ENCODE measurements around the gene RAB1B. TPM values are rescaled to one million over a fixed set of nuclear protein-coding genes. Genes with fewer than 3 reads are reported as not detected.
A peak's percentile ranks its signal among the peaks of the same experiment; 100 is the strongest.

RAB1B gene
- total RNA-seq, 1 donor from 2014 or later, result 28.9 TPM

- no peak for DNase-seq
Observed at GRCh38 chr11:66285250-66285947, 17.0 kb downstream of the RAB1B start.

GRCh38 chr11:66286699-66287098, 18.3 kb downstream of the RAB1B start:
- no peak for DNase-seq

DNA sequence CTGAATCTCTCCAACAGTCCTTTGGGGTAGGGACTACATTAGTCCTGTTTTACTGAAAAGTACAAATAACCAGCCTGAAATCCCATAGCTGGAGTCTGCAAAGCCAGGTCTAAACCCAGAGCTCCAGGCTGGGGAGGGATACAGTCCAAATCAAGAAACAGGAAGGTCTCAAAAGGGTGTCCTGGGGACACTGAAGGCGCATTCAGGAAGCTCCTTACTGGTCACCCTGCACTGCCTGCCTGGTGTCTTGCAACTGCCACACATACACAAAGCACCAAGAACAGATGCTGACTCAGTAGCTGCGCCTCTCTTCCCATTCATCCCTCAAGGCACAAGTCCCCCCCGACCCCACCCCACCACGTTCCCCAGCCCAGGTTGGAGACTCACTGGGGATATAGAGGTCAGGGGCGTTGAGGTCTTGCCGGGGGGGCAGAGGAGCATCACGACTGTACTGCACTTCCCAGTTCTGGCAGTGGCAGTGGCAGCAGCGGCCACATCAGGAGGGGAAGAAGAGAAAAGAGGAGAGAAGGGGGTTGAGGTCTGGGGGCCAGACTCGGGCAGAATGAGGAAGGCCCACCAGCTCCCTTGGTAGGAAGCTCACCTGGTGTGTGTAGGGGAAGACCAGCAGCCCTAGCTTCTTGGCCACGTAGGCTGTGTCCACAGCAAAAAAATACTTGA, 18.9 kb downstream of the RAB1B start:
- no peak for DNase-seq

- no peak for DNase-seq
Observed at GRCh38 chr11:66287889-66288670, 19.6 kb downstream of the RAB1B start.

DNA sequence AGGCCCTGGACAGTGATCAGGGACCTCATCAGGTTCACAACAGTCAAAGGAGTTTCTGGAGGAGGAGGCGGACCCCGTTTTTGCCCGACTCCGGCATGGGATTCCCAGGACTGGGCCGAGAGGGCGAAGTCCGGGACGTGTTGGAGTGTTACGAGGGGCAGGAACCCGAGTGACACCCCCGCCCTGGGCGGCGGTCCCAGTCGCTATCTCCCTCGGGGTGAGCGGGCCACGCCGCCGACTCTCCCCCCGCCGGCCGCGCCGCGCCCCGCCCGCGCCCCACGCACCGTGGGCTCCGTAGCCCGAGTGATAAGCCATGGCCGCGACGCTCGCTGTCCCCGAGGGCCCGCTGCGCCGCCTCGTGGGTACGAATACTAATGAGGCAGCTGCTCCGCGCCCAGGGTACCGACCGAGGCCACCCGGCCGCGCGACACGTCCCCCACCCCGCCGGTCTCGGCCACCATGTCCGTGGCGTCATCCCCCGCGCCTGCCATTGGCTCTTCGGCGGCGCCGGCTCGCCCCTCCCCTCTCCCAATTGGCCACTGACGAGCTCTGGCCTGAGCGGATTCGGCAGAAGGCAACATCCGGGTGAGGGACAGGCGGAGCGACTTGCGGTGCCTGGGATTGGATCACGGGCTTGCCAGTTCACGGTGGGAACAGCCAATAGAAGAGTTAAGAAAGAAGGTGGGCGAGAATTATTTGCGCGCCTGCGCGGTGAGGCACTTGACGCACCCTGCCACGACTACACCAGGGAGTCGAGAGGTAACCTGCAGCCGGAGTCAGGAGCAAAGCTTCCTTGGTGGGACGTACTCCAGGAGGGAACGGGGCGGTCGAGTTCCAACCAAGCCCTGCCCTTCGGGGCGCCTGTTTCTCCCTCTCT, 20.5 kb downstream of the RAB1B start, which contains the start of gene YIF1A:
Gene YIF1A, minus strand, starts transcription at position 473 of the 877 bp plus-strand sequence. Its CDS starts 158 bp downstream, at position 315.
- peak; percentile 99 for DNase-seq

DNA sequence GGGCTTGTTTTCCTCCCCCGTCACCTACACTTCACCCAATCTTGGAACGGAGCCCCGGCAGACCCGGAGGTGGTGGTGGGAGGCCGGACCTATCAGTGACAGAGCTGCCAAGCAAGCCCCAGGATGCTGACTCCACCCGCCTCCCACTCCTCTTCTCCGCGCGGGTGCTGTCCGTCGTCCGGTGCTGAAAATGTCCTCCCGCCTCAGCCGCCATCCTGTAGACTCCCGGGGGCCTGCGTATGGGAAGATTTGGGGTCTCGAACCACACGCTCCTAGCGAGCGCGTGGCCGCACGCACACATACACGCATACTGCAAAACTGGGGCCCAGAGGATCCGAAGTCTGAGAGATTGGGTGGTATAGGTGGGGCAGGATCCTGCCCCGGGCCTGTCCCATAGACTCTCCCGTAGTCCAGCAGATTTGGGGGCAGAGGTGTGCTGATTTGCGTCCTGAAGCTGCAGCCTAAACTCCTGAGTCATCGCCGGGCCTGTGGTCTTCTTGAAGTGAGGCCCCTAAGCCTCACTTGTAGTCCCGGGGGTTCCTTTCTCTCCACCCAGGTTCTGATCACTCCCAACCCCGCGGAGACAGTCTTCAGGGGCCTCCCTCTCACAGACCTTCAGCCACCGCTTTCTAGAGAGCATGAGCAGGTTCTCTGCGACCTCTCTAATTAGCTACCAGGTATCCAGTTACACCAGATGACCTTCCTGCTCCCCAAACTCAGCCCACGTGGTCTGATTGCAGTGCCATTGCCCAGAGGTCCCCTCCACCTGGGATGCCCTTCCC, 21.3 kb downstream of the RAB1B start:
- DNase-seq, result no peak

DNA sequence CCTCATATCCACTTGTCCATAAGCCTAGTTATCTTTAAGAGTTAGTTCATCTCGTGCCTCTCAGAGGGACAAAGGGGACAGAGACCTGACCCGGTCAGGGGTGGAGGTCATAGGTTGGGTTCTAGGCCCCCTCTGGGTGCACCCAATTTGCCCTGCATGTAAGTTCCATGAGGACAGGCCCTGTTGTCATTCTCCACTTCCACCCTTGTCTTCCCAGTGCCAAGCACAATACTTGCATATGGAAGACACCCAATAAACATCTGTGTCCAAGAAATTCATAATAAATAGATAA, 21.8 kb downstream of the RAB1B start:
- no peak for DNase-seq

GRCh38 chr11:66291303-66291705, 22.9 kb downstream of the RAB1B start:
- DNase-seq, result no peak

- no peak for DNase-seq
Observed at GRCh38 chr11:66291706-66292542, 23.5 kb downstream of the RAB1B start, which contains the start of gene TMEM151A. Gene TMEM151A (plus strand): TSS chr11:66291894. CDS start chr11:66292014, 120 bp downstream.

GRCh38 chr11:66292543-66293332, 24.3 kb downstream of the RAB1B start:
- DNase-seq, result no peak

DNA sequence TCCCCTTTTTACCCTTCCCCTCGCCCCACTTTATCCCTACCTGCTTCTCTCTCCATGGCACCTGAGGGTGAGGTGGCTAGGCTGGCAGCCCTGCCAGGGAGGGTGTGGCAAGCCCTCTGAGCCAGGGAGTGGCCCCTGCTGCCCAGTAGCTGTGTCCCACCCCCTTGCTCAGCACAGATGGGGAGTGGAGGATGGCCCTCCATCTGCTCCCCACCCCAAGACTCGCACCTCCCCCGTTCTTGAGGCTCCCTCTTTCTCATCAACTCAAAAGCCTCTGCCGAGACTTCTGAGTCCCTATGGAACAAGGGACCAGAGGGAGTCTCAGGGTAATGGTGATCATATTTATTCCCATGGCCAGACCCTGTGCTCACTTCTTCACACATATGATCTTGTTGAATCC, 24.9 kb downstream of the RAB1B start:
- no peak for DNase-seq

GRCh38 chr11:66293777-66294625, 25.6 kb downstream of the RAB1B start:
- no peak for DNase-seq

DNA sequence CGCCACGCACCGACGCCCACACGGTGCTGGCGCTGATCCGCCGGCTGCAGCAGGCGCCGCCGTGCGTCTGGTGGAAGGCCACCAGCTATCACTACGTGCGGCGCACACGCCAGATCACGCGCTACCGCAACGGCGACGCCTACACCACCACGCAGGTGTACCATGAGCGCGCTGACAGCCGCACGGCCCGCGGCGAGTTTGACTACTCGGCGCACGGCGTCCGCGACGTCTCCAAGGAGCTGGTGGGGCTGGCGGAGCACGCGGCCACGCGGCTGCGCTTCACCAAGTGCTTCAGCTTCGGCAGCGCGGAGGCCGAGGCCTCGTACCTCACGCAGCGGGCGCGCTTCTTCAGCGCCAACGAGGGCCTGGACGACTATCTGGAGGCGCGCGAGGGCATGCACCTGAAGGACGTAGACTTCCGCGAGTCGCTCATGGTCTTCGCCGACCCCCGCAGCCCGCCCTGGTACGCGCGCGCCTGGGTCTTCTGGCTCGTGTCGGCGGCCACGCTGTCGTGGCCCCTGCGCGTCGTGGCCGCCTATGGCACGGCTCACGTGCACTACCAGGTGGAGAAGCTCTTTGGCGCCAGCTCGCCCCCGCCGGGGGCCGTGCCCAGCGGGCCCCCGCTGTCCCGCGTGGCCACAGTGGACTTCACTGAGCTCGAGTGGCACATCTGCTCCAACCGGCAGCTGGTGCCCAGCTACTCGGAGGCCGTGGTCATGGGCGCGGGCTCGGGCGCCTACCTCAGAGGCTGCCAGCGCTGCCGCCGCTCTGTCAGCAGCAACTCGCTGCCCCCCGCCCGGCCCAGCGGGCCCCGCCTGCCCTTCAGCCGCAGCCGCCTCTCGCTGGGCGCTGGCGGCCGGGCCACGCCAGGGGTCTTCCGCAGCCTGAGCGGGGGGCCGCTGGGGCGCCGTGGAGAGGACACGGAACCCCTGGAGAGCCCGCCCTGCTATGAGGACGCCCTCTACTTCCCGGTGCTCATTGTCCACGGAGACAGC, 26.5 kb downstream of the RAB1B start:
- DNase-seq, result no peak

DNA sequence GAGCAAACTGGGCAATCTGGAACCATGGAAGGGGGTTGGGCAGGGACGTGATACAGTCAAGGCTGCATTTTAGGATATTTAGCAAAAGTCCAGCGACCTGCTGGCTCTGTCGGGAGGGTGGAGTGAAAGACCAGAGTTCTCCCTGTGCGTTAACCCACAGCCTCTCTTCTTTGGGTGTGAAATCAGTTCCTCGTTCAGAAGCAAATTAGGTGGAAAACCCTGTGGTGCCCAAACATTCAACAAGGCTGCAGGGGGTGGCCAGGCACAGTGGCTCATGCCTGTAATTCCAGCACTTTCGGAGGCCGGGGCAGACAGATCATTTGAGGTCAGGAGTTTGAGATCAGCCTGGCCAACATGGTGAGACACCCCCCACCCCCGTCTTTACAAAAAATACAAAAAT, 29.2 kb downstream of the RAB1B start:
- no peak for DNase-seq

GRCh38 chr11:66299186-66299585, 30.7 kb downstream of the RAB1B start:
- DNase-seq, result no peak

DNA sequence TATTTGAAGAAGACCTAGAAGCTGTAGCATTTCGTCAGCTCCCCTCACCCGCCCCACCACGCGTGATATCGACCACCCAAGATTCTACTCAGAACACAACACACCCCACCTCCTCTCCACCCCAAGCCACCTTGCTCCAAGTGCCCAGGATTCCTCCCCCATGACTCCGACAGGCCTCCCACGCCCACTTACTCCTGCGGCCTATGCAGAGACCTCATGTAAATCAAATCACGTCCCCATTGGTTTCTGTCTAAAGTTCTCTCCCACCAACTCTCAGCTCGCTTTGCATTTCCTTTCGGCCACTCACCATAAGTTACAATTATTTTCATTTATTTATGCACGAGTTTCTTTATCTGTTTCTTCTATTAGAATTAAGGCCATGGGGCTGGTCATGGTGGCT, 34.2 kb downstream of the RAB1B start:
- DNase-seq, result no peak

DNA sequence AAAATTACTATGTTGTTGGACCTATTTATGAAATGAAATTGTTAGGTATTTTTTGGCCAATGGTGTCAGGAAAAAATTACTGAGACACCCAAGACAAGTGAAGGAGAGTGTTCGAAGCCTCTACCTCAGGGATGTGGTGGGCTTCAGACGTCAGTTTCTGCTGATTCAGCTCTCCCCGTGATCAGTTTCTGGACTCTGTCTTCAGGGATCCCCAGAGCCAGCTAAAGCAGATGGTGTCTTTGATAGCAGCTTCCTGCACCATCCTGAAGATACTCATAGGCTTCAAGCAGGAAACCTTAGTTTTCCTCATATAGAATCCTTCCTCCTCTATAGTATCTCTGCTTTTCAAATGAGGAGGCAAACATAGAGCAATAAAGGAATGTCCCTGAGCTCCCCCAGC, 41.0 kb downstream of the RAB1B start:
- no peak for DNase-seq
